NAMALWA (cell line): ENCODE data around the gene CAB39.
"Not testable (repeated sequence)": the region's sequence is repeated elsewhere in the genome, so short reads cannot be mapped to it uniquely, and the experiment has no call there.

Experiments
- DNase-seq: peaks from one replicate; pipeline ENCODE4 v3.0.0-alpha.2; 2015; ENCODE audit warnings: low spot score

The CAB39 gene

GRCh38 chr2:230684270-230685168 lies 28.1 kb upstream of the CAB39 start:
- DNase-seq = no peak

- no peak for DNase-seq
Observed at GRCh38 chr2:230685178-230685577, 27.5 kb upstream of the CAB39 start.

DNA sequence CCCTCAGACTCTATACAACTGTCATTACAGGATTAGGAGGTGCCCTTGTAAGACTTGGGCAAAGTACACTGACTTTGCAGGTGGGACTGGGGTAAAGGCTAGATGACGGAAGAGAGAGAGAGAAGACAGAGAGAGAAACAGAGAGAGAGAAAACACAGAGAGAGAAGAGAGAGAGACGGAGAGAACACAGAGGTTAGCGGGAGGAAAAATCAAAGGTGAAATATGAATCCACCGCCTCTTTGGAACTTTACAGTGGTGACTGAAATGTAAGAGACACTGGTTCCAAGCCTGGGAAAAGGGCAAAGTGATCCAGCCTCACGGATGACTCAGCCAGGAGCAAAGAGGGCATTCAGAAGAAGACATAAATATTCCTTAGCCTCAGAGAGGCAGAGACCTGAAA lies 25.1 kb upstream of the CAB39 start:
- DNase-seq = no peak

GRCh38 chr2:230688490-230688889 lies 24.2 kb upstream of the CAB39 start:
- DNase-seq = no peak

DNA sequence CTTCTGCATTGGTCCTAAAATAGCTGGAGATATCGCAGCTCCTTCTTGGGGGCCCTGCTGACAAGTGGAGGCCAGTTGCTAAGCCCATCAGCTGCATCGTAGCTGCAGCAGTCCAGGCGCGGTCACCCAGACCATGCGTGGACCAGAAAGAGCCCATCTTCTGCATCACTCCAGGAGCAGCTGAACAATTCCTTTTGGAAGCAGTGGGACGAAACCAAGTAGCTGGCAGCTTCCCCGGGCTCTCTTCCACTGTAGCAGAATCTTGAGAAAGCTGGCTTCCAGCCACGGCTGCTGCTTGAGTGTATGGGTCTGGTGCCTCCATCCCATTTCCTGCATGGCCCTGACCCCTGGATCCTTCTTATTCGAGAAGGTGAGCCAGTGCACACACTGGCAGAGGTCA lies 22.2 kb upstream of the CAB39 start:
- no peak for DNase-seq

DNA sequence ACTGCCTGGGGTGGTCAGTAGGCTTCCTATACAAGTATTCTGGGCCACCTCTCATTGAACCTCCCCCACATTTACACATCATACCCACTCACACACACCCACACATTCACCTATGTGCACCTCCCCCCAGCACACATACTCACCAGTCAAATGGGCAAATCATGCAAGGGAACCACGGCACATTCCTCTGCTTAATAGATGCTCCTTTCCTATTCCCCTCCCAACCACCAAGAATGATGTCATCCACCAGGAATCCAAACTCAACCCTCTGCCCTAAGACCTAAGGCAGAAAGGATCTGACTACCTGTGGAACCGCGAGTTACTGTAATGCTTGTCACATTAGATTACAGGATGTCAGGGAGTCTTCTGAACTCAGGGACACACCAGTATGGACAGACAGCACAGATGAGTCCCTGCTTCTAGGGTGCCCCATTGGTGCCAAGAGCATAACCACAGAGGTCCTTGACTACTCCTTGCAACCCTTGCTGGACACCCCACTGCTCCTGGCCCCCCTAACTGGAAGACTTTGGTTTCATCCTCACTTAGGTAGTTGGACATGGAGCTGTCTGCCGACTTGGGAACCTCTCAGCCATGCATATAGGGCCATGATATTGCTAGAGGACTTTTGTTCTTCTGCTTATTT lies 21.5 kb upstream of the CAB39 start:
- DNase-seq = no peak

DNA sequence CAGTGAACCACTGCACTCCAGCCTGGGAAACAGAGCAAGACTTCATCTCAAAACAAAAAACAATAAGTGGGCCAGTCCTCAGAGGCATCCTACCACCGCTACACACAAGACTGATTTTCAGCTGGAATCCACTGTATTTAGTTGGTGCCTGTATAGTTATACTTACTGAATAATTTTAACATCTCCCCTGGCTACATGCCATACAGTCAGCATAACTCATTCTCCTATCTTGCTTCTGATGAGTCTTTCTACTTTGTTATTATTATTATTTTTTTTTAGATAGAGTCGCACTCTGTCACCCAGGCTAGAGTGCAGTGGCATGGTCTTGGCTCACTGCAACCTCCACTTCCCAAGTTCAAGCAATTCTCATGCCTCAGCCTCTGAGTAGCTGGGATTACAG lies 19.9 kb upstream of the CAB39 start:
- no peak for DNase-seq

DNA sequence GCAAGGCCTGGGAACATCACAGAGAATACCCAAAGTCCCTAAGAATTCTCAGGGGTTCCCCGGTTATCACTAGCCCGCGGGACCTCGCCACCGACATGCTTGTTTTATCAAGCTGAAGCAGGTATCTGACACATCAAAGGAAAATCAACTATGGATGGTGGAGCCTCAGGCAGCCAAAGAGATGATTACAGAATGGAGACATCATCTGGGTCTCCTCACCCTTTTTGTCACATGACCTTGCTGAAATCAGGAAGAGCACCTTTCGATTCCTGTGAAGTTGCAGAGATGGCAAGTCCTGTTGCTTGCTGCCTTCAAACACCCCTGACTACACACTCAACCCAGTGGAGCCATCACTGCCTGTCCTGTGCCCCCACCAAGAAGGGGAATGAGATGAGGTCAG lies 19.2 kb upstream of the CAB39 start:
- DNase-seq = no peak

GRCh38 chr2:230694241-230694640 lies 18.4 kb upstream of the CAB39 start:
- no peak for DNase-seq

DNA sequence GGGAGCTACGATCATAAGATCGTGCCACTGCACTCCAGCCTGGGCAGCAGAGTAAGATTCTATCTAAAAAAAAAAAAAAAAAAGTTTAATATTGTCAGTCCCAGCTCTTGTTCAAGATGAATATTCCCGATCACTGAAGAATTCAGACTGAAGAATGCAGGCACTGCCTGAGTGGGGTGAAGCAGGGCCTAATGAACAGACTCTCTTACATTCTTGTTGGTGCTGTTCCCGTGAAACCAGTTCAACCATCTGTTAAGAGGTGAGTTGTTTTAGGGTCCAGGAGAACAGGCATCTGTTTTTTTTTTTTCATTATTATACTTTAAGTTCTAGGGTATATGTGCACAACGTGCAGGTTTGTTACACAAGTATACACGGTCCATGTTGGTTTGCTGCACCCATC lies 17.1 kb upstream of the CAB39 start:
- no peak for DNase-seq

GRCh38 chr2:230696670-230697069 lies 16.0 kb upstream of the CAB39 start:
- DNase-seq = no peak

- DNase-seq = no peak
Observed at GRCh38 chr2:230697676-230698075, 15.0 kb upstream of the CAB39 start.

DNA sequence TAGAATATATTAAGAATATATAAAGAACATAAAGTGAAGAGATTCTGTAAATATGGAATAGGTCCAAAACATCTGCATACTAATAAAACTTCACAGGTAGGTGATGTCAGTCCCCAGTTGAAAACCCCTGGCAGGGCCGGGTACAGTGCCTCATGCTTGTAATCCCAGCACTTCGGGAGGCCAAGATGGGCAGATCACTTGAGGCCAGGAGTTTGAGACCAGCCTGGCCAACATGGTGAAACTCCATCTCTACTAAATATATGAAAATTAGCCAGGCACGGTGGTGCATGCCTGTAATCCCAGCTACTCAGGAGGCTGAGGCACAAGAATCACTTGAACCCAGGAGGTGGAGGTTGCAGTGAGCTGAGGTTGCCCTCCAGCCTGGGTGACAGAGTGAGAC lies 13.9 kb upstream of the CAB39 start:
- DNase-seq = not testable (repeated sequence)

- DNase-seq = no peak
Observed at GRCh38 chr2:230700447-230700846, 12.2 kb upstream of the CAB39 start.

- DNase-seq = no peak
Observed at GRCh38 chr2:230701308-230701707, 11.3 kb upstream of the CAB39 start.

DNA sequence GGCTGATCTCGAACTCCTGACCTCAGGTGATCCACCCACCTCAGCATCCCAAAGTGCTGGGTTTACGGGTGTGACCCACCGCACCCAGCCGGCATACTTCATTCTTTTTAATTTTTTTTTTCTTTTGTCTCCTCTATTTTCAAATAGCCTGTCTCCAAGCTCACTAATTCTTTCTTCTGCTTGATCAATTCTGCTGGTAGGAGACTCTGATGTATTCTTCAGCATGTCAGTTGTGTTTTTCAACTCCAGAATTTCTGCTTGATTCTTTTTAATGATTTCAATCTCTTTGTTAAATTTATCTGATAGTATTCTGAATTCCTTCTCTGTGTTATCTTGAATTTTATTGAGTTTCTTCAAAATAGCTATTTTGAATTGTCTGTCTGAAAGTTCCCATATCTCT lies 10.2 kb upstream of the CAB39 start:
- not testable (repeated sequence) for DNase-seq

- no peak for DNase-seq
Observed at GRCh38 chr2:230703514-230703913, 9.1 kb upstream of the CAB39 start.

DNA sequence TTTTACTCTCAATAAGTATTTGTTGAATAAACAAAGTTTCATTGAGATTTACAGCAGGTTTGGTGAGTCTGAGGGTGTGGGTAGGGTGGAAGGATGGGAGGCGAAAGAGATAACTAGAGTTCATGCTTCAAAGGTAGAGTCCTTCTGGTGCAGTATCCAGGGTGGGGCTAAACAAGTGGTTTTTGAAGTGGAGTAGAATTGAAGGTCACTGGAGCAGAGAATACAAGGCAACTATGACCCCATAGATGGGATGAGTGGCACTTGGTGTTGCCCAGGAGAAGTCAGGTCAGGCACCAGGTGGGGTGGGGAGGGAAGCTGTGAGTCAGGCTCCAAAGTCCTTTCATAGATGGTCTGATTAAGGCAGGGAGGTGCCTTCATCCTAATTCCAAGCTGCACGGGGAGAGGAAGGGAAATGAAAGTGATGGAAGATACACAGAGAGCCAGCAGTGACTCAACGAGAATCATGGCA lies 6.6 kb upstream of the CAB39 start:
- no peak for DNase-seq

GRCh38 chr2:230706966-230707365 lies 5.7 kb upstream of the CAB39 start:
- DNase-seq = no peak

GRCh38 chr2:230708204-230708603 lies 4.4 kb upstream of the CAB39 start:
- no peak for DNase-seq

DNA sequence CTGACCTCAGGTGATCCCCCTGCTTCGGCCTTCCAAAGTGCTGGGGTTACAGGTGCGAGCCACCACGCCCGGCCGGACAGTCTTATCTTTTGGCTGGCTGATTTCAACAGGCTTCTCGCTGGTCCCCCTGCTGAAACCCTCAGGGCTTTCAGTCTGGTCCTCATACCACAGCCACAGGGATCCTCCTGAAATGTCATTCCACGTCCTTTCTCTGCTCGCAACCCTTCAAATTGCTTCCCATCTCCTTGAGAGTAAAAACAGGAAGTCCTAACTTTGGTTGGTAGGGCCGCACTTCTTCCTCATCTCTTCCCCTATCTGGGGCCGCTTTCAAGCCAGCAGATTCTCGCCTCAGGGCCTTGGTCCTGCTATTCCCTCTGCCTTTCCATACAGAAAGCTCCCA lies 1.4 kb upstream of the CAB39 start:
- DNase-seq = no peak

GRCh38 chr2:230713331-230714135 lies 891 bp downstream of the CAB39 start:
- peak; percentile 66 for DNase-seq

GRCh38 chr2:230714136-230714480 lies 1.5 kb downstream of the CAB39 start:
- peak; percentile 68 for DNase-seq
